ENCODE measurements around the gene GALNS. TPM values are rescaled to one million over a fixed set of nuclear protein-coding genes. Genes with fewer than 3 reads are reported as not detected.

The GALNS gene
- total and polyA plus RNA-seq, 2 experiments from 2014 or later: 19.6 to 53.5 TPM

DNA sequence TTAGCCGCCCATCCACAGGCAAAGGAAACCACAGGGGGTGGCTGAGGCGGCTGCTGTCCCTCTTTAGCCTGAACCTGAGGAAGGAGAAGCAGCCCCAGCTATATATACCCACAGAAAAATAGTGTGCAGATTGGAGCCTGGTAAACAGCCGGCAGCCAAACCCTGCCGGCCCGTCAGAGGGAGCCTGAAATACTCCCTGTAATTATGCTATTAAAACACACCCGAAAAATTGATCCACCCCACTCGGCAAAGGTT is 78.5 kb downstream of the GALNS start:
- no peak overlapping the region for H2AFZ ChIP-seq
- no peak for DNase-seq (ENCODE audit: low spot score)
- no peak overlapping the region for H3K4me2 ChIP-seq
- H4K20me1 ChIP-seq (ENCODE audit: insufficient read depth, poor library complexity, severe bottlenecking): peaks cover 10% of the 10 kb centered on the region
- 85% methylated on average over 7 of the region's 7 CpGs for WGBS (ENCODE audit: low lambda C conversion rate, missing lambda C conversion rate)
- TF ChIP-seq, protein P1, sequence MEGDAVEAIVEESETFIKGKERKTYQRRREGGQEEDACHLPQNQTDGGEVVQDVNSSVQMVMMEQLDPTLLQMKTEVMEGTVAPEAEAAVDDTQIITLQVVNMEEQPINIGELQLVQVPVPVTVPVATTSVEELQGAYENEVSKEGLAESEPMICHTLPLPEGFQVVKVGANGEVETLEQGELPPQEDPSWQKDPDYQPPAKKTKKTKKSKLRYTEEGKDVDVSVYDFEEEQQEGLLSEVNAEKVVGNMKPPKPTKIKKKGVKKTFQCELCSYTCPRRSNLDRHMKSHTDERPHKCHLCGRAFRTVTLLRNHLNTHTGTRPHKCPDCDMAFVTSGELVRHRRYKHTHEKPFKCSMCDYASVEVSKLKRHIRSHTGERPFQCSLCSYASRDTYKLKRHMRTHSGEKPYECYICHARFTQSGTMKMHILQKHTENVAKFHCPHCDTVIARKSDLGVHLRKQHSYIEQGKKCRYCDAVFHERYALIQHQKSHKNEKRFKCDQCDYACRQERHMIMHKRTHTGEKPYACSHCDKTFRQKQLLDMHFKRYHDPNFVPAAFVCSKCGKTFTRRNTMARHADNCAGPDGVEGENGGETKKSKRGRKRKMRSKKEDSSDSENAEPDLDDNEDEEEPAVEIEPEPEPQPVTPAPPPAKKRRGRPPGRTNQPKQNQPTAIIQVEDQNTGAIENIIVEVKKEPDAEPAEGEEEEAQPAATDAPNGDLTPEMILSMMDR (IDR thresholded peaks at IDR 0.05; ENCODE audit: poor library complexity): no peak
- TF ChIP-seq EZH2 (IDR thresholded peaks at IDR 0.05; ENCODE audit: borderline replicate concordance) (no peak), EZH2phosphoT487 (IDR thresholded peaks at IDR 0.05; ENCODE audit: low read depth, severe bottlenecking, unreplicated experiment) (no peak)
- H3K4me3 ChIP-seq: no peak overlapping the region
- H3K9me3 ChIP-seq (ENCODE audit: low read depth): no peaks in the 10 kb centered on the region
- H3K27me3 ChIP-seq: no peaks in the 10 kb centered on the region
- no peaks in the 10 kb centered on the region for H3K9me2 ChIP-seq (replicated peaks; ENCODE audit: insufficient read depth)
- no peaks in the 10 kb centered on the region for H3K36me3 ChIP-seq (replicated peaks; ENCODE audit: insufficient read depth, low read depth)
- no peak overlapping the region for H3K27ac ChIP-seq
- H3K4me1 ChIP-seq (ENCODE audit: insufficient read depth): peaks cover 49% of the 10 kb centered on the region
- H3K79me2 ChIP-seq: peaks cover 79% of the 10 kb centered on the region

- H3K4me3 ChIP-seq: no peak overlapping the region
- no peak overlapping the region for H3K4me2 ChIP-seq
- H3K4me1 ChIP-seq (ENCODE audit: insufficient read depth): peaks cover 51% of the 10 kb centered on the region
- H3K27me3 ChIP-seq: no peaks in the 10 kb centered on the region
- TF ChIP-seq EZH2 (IDR thresholded peaks at IDR 0.05; ENCODE audit: borderline replicate concordance) (no peak), EZH2phosphoT487 (IDR thresholded peaks at IDR 0.05; ENCODE audit: low read depth, severe bottlenecking, unreplicated experiment) (no peak)
- TF ChIP-seq, protein P1 (IDR thresholded peaks at IDR 0.05; ENCODE audit: poor library complexity): no peak
- peaks cover 7% of the 10 kb centered on the region for H4K20me1 ChIP-seq (ENCODE audit: insufficient read depth, poor library complexity, severe bottlenecking)
- no peaks in the 10 kb centered on the region for H3K9me2 ChIP-seq (replicated peaks; ENCODE audit: insufficient read depth)
- no peak overlapping the region for H2AFZ ChIP-seq
- no peaks in the 10 kb centered on the region for H3K9me3 ChIP-seq (ENCODE audit: low read depth)
- WGBS (ENCODE audit: low lambda C conversion rate, missing lambda C conversion rate): 80% methylated on average over 34 of the region's 34 CpGs
- H3K27ac ChIP-seq: no peak overlapping the region
- DNase-seq (ENCODE audit: low spot score): no peak
- H3K36me3 ChIP-seq (replicated peaks; ENCODE audit: insufficient read depth, low read depth): no peaks in the 10 kb centered on the region
- H3K79me2 ChIP-seq: peaks cover 75% of the 10 kb centered on the region
These were observed 79.1 kb downstream of the GALNS start for GRCh38 chr16:88777471-88778270.

- TF ChIP-seq EZH2 (IDR thresholded peaks at IDR 0.05; ENCODE audit: borderline replicate concordance): no peak
- TF ChIP-seq, protein P1 (IDR thresholded peaks at IDR 0.05; ENCODE audit: poor library complexity): no peak
- WGBS (ENCODE audit: low lambda C conversion rate, missing lambda C conversion rate): 91% methylated on average over 18 of the region's 18 CpGs
- Histone ChIP-seq H3K36me3 (replicated peaks; ENCODE audit: insufficient read depth, low read depth) (no peaks in the 10 kb centered on the region), H3K4me1 (ENCODE audit: insufficient read depth) (peaks cover 51% of the 10 kb centered on the region), H3K9me2 (replicated peaks; ENCODE audit: insufficient read depth) (no peaks in the 10 kb centered on the region), H3K27me3 (no peaks in the 10 kb centered on the region), H3K4me3 (no peak overlapping the region), H4K20me1 (ENCODE audit: insufficient read depth, poor library complexity, severe bottlenecking) (peaks cover 4% of the 10 kb centered on the region), H2AFZ (no peak overlapping the region), H3K27ac (no peak overlapping the region), H3K9me3 (ENCODE audit: low read depth) (no peaks in the 10 kb centered on the region), H3K79me2 (peaks cover 65% of the 10 kb centered on the region), H3K4me2 (no peak overlapping the region)
- no peak for DNase-seq (ENCODE audit: low spot score)
These were observed 80.9 kb downstream of the GALNS start for GRCh38 chr16:88775825-88776224.
